ENCODE data around the gene CCDC30. TPM values are rescaled to one million over a fixed set of nuclear protein-coding genes. Genes with fewer than 3 reads are reported as not detected.

CCDC30 gene
- total and polyA plus RNA-seq, 10 of the 15 experiments (the other 5 are each of a cell fraction or from before 2014, with no cell fraction given) = 0.46 to 1.8 (median 1.0) TPM

DNA sequence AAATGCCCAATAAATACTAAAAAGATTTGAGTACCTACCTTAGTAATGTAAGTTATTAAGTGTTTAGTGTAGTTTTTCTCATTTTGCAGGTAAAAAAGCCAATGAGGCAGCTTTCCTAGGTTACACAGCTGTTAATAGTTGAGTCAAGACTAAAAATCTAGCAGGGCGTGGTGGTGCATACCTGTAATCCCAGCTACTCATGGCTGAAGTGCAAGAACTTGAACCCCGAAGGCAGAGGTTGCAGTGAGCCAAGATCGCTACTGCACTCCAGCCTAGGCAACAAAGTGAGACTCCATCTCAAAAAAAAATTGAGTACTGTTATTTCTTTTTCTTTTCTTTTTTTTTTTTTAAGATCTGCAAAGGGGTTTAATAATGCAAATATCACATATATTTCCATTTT, 226.8 kb downstream of the CCDC30 start:
- Histone ChIP-seq H3K4me2 (ENCODE audit: control insufficient read depth, insufficient read depth) (peak overlapping the region; percentile 78), H3K4me1 (ENCODE audit: control insufficient read depth, insufficient read depth, low read length) (peaks cover 15% of the 10 kb centered on the region), H3K9ac (ENCODE audit: control insufficient read depth, insufficient read depth, low read length) (no peak overlapping the region), H3K4me3 (0 out of 2 replicates have a peak overlapping the region, but pooled peaks have one; percentile 10), H3K9me3 (replicated peaks; ENCODE audit: control insufficient read depth, insufficient read depth, low read length) (no peaks in the 10 kb centered on the region; the same call in 2 of the 3 replicates), H3K36me3 (ENCODE audit: control insufficient read depth in 2 of 2, insufficient read depth in 2 of 2, low read length in 1 of 2) (peaks cover 0 to 30% of the 10 kb centered on the region in 2 experiments; a peak in 3 of 4 replicates), H3K27me3 (replicated peaks in 1 of 2; ENCODE audit: control insufficient read depth in 2 of 2, insufficient read depth in 2 of 2, low read length in 1 of 2) (no peaks in the 10 kb centered on the region), H2AFZ (ENCODE audit: control insufficient read depth, low read depth, low read length) (no peak overlapping the region), H3K27ac (ENCODE audit: control insufficient read depth, insufficient read depth) (no peak overlapping the region), H3K79me2 (ENCODE audit: control insufficient read depth, insufficient read depth, low read length) (peaks cover 97% of the 10 kb centered on the region), H4K20me1 (ENCODE audit: control insufficient read depth, insufficient read depth) (peaks cover 5% of the 10 kb centered on the region; the same call in 1 of the 2 replicates)
- WGBS (ENCODE audit: insufficient coverage, insufficient replicate concordance, low lambda C conversion rate, missing lambda C conversion rate) = 40% methylated on average over 3 of the region's 3 CpGs
- FAIRE-seq (no peak), ATAC-seq (peak; percentile 17; the same call in 1 of the 3 replicates), DNase-seq (ENCODE audit: low read depth, low spot score) (no peak)
- TF ChIP-seq BCL11A (IDR thresholded peaks at IDR 0.05; ENCODE audit: low read depth, low read length) = no peak
- TF ChIP-seq, protein P1, sequence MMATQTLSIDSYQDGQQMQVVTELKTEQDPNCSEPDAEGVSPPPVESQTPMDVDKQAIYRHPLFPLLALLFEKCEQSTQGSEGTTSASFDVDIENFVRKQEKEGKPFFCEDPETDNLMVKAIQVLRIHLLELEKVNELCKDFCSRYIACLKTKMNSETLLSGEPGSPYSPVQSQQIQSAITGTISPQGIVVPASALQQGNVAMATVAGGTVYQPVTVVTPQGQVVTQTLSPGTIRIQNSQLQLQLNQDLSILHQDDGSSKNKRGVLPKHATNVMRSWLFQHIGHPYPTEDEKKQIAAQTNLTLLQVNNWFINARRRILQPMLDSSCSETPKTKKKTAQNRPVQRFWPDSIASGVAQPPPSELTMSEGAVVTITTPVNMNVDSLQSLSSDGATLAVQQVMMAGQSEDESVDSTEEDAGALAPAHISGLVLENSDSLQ (IDR thresholded peaks at IDR 0.05) = no peak
- peak; percentile 48; the same call in 1 of the 2 replicates for TF ChIP-seq POLR2AphosphoS5 (IDR thresholded peaks at IDR 0.05; ENCODE audit: low read length)
- in situ Hi-C loops (cut with MboI) (no loop called here), intact Hi-C loops (cut with micrococcal nuclease; ENCODE audit: unreplicated experiment) (no loop called here)
- RAD21 ChIA-PET (ENCODE audit: unreplicated experiment) = interaction anchor here (0.6 to 1.9 kb wide), 4 partner anchors 32 to 701 kb away, joined by 3 to 7 read pairs (median 4); partner anchors contain the start of genes C1orf50, P3H1 and PPIH
- POLR2A ChIA-PET = interaction anchor here (1.7 kb wide), 1 partner anchor 32 kb away, joined by 4 read pairs; the partner anchor contains the start of gene PPIH
- SMC1A ChIA-PET (ENCODE audit: uncharacterized antibody, unreplicated experiment) = interaction anchor here (1.0 to 2.5 kb wide), 10 partner anchors 8 to 356 kb away, joined by 3 to 8 read pairs (median 4); partner anchors contain the start of genes PPIH and YBX1
- CTCF ChIA-PET = interaction anchor here (0.7 to 2.4 kb wide), 9 partner anchors 9 to 384 kb away, joined by 3 to 11 read pairs (median 4); no protein-coding TSS in a partner anchor
- BruUV-seq (replicated peaks) = no TSS peak

All from GM12878 (cell line).